GM15510 (cell line): ENCODE results near the gene ATOH1.

ENCODE experiments used
- POLR2A ChIP-seq: IDR thresholded peaks from 3 replicates; pipeline ENCODE4 v1.6.1; 2011; ENCODE audit warnings: borderline replicate concordance; ENCODE audit not compliant: insufficient read length; ENCODE audit errors: extremely low read depth

ATOH1 gene

GRCh38 chr4:93870876-93871458 lies 42.4 kb downstream of the ATOH1 start:
- TF ChIP-seq POLR2A = no peak

DNA sequence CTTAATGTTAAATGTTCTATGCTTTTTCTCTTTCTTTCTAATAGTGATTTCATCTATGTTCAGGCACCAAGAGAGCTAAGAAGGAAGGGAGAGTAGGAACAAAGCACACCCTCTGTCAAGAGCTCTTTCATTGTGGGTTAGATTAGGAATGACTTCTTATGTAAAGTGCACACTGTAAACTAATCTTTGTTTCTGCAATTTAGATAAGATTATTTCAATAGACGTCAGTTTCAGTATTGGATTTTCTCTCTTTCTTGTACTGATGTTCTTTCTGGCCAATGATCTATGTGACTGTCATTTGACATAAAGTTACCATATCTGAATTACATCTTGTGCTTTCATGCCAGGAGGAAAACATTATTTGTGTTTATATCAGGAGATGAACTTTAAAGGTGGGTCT lies 48.2 kb downstream of the ATOH1 start:
- TF ChIP-seq POLR2A = no peak

DNA sequence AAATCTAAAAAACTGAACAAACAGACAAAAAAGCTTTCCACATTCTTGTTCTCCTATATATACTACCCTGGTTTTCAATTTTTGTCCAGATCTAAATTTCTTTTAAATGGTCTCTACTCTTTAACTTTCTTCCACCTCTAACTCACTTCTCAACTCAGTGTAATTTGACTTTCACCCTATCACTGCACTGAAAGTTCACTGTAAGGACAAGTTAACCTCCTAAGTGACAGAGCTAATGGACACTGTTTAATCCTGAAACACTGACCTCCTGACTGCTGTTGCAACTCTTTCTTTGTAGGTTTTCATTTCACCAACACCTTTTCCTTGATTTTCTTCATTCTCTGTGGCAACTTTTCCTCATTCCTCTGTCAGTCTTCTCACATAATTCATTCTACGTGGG lies 50.0 kb downstream of the ATOH1 start:
- TF ChIP-seq POLR2A = no peak

- no peak for TF ChIP-seq POLR2A
Measured at GRCh38 chr4:93879919-93880318, 51.4 kb downstream of the ATOH1 start.
